HG03378 (cell line): ENCODE measurements around the gene NREP.

Source experiments
- ATAC-seq: cut with Tn5 transposase; IDR thresholded peaks from one replicate; pipeline ENCODE4 v1.9.1; 2021; ENCODE audit warnings: mild to moderate bottlenecking, moderate library complexity; ENCODE audit not compliant: unreplicated experiment

Gene NREP

GRCh38 chr5:111697881-111698757, 58.9 kb downstream of the NREP start:
- no peak for ATAC-seq

- ATAC-seq: no peak
These were observed 59.8 kb downstream of the NREP start for GRCh38 chr5:111697215-111697614.

GRCh38 chr5:111695991-111696390, 61.0 kb downstream of the NREP start:
- no peak for ATAC-seq

GRCh38 chr5:111694133-111694532, 62.9 kb downstream of the NREP start:
- ATAC-seq: no peak

GRCh38 chr5:111691914-111692313, 65.1 kb downstream of the NREP start:
- no peak for ATAC-seq

- ATAC-seq: no peak
These were observed 65.5 kb downstream of the NREP start for GRCh38 chr5:111691508-111691907.

- ATAC-seq: no peak
These were observed 67.5 kb downstream of the NREP start for GRCh38 chr5:111689357-111689935.

GRCh38 chr5:111685969-111686368, 71.0 kb downstream of the NREP start:
- no peak for ATAC-seq

- no peak for ATAC-seq
These were observed 74.4 kb downstream of the NREP start for GRCh38 chr5:111682641-111683040.

GRCh38 chr5:111682121-111682520, 74.9 kb downstream of the NREP start:
- ATAC-seq: no peak

GRCh38 chr5:111681414-111682120, 75.4 kb downstream of the NREP start:
- no peak for ATAC-seq

GRCh38 chr5:111680737-111681413, 76.1 kb downstream of the NREP start:
- ATAC-seq: no peak

GRCh38 chr5:111679611-111680010, 77.4 kb downstream of the NREP start:
- no peak for ATAC-seq
